Muscle of back (tissue), 11 donors: ENCODE measurements around the gene CD209. TPM values are rescaled to one million over a fixed set of nuclear protein-coding genes. Genes with fewer than 3 reads are reported as not detected.

Source experiments
- DNase-seq, 3 donors: peaks; one replicate each; pipeline versions ENCODE4 v3.0.0 to v3.0.0-alpha.2; 2013
- polyA plus RNA-seq, 10 donors: library from polyadenylated mRNA; unstranded; fragments of 120-200 nt; gene quantifications; one replicate each; pipeline ENCODE4 v1.2.1, GENCODE V29; 2013; ENCODE audit not compliant: insufficient read length in 10 of 10

Gene CD209
- polyA plus RNA-seq, 10 donors, result 2.2 to 4.5 (median 3.7) TPM

GRCh38 chr19:7706188-7706954 is 41.0 kb downstream of the CD209 start:
- DNase-seq, result no peak

- DNase-seq, result peak in 2 of 3 donors; percentile 22 to 51
Observed at GRCh38 chr19:7705387-7706187, 41.7 kb downstream of the CD209 start.

- no peak for DNase-seq
Observed at GRCh38 chr19:7704280-7705060, 42.9 kb downstream of the CD209 start.

GRCh38 chr19:7703332-7703731 is 44.0 kb downstream of the CD209 start:
- no peak for DNase-seq

- no peak for DNase-seq
Observed at GRCh38 chr19:7701654-7702457, 45.5 kb downstream of the CD209 start, which contains the start of gene FCER2. Gene FCER2, minus strand, starts transcription at chr19:7702131. Its CDS starts 2,371 bp downstream, at chr19:7699760.

GRCh38 chr19:7701049-7701653 is 46.2 kb downstream of the CD209 start:
- DNase-seq, result no peak

GRCh38 chr19:7699417-7700401 is 47.6 kb downstream of the CD209 start:
- no peak for DNase-seq

GRCh38 chr19:7699003-7699402 is 48.3 kb downstream of the CD209 start:
- DNase-seq, result no peak

GRCh38 chr19:7698583-7698982 is 48.8 kb downstream of the CD209 start:
- DNase-seq, result no peak

GRCh38 chr19:7697721-7698287 is 49.5 kb downstream of the CD209 start:
- no peak for DNase-seq

GRCh38 chr19:7694499-7694898 is 52.8 kb downstream of the CD209 start:
- no peak for DNase-seq

GRCh38 chr19:7692417-7693088 is 54.8 kb downstream of the CD209 start:
- DNase-seq, result no peak

- no peak for DNase-seq
Observed at GRCh38 chr19:7691497-7691896, 55.8 kb downstream of the CD209 start.

- DNase-seq, result no peak
Observed at GRCh38 chr19:7690779-7691258, 56.5 kb downstream of the CD209 start.
